Fibroblast of skin of scalp (primary cell): ENCODE data around the gene MSN.

Source experiments
- DNase-seq: peaks from one replicate; pipeline ENCODE4 v3.0.0-alpha.2; 2013

The MSN gene

DNA sequence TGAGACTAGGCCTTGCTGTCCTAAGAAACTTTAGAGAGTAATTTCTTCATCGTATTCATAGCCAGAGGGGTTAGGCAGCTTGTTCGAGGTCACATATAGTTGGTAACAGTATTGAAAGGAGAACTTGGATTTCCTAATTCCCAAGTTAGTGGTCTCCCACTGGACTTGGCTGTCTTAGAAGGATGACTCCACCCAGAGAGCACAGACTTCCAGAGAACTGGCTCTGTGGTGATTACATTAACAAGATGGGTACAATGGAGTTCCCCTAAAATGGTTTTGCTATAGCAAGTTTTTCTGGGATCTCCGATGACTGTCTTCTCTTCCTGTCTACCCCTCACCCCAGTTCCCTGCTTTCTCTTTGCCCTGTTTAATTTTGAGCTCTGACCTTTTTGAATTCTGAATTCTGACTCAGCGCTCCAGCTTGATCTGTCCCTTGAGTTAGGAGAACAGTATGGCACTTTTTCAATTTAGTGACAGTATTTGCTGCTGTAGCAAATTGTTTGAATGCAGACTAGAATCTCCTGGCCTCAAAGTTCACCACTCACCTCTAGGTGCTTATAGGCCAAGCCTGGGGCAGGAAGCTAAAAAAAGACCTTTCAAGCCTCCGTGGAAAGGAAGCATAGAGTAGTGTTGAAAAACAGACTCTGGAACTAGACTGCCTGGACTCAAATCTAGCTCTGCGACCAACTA, 6.9 kb downstream of the MSN start:
- DNase-seq: no peak

DNA sequence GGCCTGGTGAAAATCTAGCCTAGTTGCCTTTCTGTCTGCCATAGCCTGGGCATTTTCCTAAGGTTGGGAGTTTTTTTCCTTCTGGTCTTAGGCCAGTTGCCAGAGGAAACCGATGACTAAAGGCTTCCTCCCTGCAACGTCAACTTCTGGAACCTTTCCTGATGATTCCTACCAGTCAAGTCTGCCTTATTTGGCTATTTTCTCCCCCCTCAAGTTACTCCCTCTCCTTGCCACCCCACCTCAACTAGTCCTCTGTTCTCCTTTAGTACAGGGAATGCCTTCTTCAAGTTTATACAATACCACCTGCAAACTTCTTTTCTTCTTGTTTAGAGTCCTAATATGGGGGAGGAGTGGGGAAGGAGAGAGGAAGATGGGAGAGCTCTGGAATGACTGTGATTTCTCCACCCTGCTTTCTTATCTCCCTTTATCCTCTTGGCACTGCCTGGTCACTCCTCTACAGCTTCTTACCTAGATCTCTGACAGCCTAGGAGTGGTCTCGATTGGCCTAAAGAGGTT, 10.6 kb downstream of the MSN start:
- peak; percentile 92 for DNase-seq

DNA sequence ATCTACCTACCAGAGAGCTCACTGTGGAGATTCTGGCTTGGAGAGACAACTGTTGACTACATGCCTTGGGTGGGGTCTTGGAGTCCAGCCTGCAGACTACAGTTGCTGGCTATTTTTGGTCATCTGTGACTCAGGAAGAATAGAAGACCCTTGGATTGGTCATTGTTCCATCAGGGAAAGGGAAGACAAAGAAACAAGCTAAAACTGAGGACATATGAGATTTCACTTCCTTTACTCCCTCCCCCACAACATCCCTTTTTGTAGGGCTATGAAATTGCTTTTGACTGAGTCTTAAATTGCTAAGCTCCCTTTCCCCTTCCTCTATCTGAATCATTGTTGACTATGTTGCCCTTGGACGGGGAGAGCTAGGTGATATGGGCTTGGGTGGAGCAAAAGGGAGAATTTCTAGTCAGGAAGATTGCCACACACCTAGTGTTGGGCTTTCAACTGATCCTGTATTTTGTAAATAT, 11.7 kb downstream of the MSN start:
- DNase-seq: peak; percentile 56

DNA sequence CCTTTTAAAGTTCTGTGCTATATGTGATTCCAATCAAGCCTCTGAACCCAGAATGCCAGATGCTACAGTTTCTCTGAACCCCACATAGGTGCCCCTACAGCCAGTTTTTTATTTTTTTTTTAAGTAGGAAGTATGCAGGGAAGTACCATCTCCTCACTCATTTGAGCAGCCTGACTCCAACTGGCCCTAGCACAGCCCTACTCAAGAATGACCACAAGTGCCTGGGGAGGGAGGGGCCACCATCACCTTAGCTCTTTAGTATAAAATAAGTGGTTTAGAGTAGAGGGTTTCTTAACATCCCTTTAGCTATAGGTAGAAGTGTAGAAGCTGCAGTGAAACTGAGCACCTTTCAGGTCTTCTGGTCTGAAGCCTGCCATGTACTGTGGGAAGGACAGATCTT, 14.4 kb downstream of the MSN start:
- no peak for DNase-seq

DNA sequence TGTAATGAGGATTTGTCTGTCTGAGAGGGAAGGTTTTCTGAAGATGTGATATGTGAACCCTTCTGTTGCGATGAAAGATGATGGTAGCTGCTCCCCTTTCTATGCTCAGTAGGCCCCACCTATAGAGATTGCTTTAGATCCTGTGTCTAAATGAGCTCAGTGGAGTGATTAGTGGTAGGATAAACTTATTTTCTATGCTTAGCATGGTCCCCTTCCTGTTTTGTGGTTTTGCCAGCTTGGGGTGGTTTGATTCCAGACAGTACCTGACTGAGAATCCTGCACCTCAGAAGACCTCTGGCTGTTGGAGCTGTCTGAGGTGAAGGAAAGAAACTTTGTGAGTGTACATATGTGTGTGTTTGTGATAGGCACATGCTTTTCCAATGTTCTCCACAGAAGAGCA, 17.7 kb downstream of the MSN start:
- DNase-seq: no peak

DNA sequence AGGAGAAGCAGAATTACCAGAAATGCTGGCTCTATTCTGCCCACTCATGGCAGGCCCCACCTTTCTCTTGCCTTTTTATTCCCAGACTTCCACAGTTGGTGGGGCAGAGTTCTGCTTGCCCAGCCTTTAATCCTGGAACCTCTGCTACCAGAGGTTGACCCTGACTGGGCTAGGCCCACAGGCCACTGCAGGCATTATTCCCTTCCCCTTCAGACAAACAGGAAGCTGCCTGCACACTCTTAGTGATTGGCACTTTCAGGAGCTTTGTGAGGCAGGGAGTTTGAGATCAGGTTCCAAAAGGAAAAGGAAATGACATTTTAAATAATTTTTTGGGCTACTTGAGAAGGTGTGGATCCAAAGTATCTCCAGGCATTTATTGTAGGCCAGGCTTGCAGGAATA, 18.8 kb downstream of the MSN start:
- DNase-seq: no peak

DNA sequence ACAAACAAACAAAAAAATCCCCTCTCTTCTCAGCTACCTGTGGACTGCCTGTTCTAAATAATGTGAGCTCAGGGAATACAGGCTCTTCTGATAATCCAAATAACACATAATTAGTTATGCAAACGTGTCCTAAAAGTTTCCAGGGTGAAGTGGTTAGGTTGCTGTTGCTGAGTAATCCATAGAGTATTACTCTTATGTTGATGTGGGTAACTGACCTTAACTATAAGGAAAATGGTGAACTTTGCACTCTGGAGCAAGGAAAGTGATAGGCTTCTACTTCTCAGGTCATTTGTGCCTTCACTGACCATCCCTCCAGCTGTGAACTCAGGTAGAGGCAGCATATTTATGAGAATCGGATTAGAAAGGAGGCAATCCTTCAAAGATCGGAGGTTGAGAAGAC, 19.9 kb downstream of the MSN start:
- DNase-seq: no peak

DNA sequence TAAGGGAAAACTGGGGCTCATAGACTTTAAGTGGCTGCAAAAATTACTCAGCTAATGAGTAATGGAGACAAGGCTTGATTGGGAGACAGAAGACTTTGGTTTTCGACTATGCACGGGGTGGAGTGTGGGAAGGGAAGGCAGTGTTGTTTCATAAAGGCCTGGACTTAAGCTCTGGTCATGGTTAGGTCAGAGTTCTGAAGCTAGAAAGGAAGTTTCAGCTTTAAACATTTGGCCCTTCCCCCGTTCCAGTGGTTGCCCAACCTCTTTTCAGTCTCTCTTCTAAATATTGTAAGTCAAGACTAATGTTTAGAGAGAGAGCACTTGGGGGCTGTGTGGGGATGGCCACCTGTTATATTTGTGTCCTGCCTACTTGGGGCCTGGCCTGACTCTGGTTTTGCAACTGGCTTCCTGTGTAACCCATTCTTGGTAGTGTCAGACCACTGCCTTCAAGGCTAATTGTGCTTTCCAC, 21.0 kb downstream of the MSN start:
- DNase-seq: no peak

DNA sequence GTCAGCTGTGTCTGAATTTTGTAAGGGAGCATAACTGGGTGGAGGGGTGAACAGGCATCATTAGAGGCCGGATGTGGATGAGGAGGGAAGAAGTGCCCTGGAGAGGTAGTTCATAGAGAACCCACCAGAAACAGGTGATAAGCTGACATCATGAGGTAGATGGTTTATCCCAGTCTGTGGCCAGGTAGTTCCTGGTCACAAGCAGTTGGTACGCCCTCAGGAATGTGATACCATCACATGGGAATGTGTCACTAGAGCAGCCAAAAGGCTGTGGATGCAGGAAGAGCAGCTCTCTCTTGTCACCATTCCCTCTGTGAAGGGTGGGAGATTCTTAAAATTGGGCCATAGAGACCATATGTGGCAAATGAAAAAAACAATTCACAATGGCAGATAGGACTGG, 21.9 kb downstream of the MSN start:
- DNase-seq: no peak

DNA sequence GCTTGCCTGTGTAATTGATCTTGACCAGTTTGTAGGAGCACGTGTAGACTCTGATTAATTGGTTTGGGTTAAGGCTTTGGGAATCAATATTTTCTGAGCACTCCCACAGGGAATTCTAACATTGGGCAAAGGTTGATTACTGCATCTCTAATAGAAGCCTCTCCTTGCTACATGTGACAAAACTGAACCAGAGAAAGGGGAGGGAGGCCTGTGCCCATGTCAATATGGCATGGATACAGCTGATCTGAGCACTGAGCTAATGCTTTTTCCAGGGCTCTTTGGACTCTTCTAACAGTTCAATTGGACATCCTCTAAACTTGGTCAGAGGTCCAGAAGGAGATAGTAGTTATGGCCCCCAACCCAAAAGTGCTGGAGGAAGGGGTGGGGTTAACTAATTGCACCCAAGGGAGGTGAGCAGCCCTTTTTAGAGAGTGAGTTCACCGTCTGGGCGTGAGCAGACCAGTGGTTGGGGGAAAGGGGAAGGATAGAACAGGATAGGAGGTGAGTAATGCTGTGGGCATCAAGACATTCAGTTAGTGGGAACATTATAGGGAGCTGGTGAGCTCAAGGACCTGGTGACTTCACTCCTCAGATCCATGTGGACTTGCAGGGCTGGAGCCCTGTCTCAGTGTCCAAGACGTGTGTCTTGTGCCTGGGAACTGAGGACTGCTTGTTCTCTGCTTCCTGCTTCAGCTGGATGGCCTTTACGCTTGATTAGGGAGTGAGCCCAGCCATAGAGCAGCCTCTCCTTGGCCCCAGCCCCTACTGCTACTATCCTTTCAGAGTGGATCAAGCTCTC, 22.8 kb downstream of the MSN start:
- peak; percentile 70 for DNase-seq

DNA sequence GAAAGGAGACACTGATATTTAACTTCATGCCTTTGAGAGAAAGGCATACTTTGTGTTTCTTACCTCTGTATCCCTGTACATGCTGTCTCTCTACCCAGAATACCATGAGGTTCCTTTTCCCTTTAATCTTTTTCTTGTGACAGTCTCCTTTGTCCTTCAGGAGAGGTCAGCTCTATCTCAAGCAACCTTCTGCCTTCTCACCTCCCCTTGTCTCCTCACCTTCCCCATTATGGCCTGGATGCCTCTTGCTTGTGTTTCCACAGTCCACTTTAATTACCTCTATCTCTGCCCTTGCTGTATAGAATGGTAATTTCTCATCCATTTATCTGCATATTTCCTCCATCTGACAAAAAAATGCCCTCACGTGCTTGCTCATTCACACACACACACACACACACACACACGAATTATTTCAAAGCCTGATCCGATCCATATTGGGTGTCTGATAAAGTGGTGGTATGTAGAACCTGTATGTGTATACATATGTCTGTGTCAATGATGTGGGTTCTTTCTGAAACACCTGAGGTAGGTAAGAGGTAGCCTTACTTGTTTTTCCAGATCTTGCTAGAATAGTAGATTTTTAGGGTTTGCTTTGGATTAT, 28.5 kb downstream of the MSN start:
- no peak for DNase-seq

DNA sequence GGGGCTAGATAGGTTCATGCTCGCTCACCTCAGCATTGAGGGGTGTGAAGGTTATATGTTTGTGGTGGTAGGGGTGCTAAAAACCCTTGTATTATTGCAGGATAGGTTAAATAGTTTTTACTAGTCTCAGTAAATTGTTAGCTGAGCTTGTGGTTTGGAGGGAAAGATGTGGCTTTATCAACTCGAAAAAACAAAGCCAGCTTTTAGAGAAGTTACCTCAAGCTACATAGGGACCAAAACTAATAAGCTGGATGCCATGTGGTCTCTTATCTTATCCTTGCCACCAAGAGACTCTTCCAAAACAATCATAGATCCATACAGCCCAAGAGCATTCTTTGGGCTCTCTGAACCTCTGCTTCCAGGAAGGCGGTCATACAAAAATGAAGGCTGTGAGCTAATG, 29.2 kb downstream of the MSN start:
- DNase-seq: no peak

DNA sequence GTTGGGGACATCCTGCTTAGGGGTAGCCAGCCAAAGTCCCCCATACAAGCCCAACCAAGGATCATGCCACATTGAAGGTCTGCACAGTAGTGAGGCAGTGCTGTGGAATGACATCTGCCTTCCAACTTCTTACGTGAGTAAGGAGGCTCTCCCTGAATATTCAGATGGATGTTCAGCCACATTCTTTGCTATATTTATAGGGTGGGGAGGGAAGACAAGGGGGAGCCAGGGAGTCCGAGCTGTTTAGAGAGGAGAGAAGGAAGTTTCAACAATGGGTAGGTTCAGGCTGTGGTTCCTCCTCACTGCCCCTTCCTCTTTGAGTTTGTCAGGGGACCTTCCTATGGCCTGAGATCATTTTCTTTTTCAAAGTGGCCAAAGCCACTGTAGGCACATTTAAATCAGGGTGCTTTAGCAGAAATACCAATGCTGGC, 29.8 kb downstream of the MSN start:
- peak; percentile 84 for DNase-seq

DNA sequence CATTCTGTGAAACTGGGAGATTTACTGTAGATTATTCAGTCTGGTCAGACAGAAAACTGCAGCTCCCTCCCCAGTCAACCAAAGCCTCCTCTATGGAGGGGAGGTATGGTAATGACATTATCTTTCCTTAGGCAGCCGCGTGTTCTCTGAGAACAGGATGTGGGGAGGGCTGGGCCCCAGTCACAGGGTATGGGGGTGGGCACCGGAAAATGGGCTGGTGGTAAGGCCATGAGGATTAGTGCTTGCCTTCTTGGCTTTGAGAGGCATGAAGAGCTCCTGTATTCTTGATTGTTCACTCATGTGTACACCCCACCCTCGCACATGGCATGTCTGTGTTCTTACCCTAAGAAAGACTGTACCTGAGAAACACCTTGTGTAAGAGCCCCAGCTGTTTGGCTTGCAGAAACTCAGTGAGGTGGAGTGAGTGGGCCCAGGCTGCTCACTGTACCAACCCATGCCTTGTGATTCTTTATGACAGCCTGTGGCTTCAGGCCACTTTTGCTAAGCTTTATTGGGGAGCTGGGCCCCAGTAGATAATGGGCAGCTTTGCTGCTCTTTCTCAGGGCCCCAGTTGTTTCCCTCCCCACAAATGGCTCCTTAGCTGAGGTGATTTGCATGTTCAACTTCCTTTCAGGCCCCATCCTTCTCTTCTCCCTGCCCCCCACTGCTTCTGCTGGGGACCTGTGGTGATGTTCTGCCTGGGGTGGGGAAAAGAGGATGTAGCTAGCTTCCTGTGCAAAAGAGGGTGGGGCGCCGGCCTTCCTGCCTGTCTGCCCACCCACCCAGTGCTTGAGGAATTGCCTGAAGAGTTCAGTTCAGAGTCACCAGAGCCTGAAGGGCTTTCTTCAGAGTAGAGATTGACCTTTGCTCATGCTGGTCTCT, 30.7 kb downstream of the MSN start:
- peak; percentile 25 for DNase-seq

DNA sequence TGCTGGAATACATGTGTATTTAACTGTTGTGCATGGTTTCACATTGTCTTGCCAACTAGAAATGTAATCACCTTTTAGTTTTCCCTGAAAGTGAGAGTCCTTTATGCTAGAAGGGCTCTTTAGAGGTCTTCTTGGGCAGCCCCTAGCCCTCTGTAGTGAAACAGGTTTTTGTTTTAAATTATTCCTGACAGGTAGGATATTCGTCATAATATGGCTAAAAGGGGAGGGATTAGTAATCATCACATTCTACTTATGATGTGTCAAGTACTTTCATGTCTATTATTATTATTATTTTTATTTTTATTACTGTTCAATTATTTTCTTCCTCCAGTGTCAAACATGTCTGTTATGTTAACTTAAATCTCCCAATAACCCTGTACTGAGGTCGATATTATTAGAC, 35.5 kb downstream of the MSN start:
- DNase-seq: no peak

DNA sequence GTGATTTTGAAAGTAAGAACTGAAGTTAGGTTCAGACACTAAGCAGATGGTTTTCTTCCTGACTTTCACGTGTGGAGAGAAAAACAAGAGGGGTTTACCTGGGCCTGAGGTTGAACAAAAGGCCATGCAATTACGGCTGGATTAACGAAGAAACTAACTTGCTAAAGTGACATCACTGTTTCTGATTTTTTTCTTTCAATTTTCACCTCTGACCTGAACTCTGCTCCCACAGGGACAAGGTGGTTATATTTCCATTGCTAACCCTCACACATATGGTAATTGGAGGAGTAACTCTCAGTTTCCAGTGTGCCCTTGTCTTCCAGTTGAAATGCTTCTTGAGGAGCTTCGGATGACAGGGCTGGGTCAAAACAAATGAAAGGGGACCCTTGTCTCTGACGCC, 38.0 kb downstream of the MSN start:
- no peak for DNase-seq

DNA sequence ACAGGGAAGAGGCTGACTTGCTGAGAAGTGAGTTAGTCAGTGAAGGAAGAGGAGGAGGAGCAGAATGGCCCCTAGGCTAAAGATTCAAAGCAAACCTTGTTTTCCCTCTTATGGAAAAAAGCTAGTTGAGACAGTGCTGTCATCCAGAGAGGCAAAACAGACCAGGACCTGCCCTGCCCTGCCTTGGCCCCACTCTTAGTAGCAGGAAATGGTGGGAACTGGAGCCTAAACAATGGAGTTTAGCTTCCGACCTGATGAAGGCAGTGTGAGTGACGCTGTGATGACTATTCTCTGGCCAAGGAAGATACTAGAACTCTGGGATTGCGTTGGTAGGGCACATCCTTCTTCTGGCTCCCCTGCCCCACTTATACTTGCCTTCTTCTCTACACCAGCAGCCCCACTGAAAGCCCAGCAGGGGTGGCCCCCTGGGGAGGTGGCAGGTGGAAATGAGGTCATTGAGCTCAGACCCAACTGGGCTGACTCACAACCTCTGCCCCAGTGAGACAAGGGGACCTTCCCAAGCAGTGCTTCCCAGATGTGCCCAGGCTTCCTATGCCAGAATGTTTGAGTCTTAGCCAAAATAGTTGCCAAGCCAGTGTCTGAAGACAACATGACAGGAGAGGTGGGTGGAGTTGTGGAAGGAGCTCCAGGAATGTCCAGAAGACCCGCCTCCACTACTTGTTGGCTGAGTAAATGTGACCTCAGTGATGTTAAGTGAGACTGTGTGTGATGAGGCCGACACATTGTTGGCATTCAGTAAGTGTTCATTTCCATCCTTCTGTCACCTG, 38.8 kb downstream of the MSN start:
- DNase-seq: peak; percentile 84

DNA sequence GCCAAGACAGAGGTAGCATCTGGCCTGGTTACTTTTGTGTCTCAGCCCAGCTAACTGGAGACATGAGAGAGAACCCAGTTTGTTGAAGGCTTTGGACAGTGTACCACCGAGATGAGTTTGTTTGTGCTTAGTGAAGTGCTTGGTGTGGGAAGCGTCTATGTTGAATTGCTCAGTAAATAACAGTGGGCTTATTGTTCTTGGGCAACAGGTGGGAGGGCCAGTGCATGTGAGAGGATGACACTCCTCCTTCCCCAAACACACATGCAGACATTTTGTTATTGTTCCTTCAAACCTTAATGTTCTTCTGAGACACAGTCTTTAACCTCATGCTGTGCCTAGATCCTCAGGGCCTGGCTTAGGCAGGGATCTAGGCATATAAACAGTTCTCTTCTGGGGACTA, 39.7 kb downstream of the MSN start:
- DNase-seq: no peak

DNA sequence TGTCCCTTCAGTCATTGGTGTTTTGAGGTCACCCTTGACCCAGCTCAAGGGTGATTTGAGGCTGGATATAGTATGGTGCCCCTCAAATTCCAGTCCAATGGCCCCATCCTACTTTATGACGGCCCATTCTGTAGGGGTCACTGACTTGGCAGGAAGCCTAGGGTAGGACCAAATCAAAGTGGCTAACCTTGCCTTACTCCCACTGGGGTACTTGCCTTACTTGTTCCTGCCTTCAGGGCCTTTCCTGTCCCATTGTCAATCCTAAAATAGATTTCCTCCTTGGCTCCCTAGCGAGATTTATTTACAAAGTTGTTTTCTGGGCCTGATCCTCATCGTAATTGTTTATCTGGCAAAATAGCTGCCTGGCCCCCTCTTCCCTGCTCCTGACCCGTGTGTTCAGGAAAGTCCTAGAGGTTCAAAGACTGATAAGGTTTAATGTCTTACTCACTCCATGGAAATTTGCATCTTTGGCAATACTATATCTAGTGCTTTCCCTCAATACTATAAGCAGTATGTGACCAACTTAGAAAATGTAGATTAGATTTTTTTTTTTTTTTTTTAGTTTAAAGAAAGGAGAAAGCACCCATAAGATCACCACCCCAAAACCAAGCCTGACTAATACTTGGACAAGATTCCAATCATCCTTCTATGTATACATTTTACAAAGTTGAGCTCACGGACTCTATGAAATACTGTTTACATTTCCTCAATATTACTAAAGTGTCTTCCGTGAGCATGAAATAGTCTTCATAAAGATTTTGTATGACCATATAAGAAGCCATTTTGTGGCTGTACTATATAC, 44.8 kb downstream of the MSN start:
- no peak for DNase-seq

DNA sequence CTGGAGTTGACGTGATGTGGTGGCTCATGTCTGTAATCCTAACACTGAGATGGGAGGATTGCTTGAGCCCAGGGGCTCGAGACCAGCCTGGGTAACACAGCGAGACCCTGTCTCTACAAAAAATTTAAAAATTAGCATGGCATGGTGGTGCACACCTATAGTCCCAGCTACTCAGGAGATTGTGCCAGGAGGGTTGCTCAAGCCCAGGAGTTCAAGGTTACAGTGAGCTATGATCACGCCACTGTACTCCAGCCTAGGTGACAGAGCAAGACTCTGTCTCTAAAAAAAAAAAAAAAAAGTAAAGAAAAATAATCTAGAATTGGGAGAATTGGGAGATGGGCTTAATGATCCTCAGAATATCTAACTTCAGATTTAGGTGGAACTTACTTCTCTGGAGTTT, 51.1 kb downstream of the MSN start:
- no peak for DNase-seq
